Bone marrow (tissue), 2 donors: ENCODE results near the gene MACROH2A1.
"Not testable (repeated sequence)": the region's sequence is repeated elsewhere in the genome, so short reads cannot be mapped to it uniquely, and the experiment has no call there.

Experiments used
- DNase-seq, 2 donors: peaks; one replicate each; lab custom pipeline; 2025; lab: John Stamatoyannopoulos, UW

MACROH2A1 gene

DNA sequence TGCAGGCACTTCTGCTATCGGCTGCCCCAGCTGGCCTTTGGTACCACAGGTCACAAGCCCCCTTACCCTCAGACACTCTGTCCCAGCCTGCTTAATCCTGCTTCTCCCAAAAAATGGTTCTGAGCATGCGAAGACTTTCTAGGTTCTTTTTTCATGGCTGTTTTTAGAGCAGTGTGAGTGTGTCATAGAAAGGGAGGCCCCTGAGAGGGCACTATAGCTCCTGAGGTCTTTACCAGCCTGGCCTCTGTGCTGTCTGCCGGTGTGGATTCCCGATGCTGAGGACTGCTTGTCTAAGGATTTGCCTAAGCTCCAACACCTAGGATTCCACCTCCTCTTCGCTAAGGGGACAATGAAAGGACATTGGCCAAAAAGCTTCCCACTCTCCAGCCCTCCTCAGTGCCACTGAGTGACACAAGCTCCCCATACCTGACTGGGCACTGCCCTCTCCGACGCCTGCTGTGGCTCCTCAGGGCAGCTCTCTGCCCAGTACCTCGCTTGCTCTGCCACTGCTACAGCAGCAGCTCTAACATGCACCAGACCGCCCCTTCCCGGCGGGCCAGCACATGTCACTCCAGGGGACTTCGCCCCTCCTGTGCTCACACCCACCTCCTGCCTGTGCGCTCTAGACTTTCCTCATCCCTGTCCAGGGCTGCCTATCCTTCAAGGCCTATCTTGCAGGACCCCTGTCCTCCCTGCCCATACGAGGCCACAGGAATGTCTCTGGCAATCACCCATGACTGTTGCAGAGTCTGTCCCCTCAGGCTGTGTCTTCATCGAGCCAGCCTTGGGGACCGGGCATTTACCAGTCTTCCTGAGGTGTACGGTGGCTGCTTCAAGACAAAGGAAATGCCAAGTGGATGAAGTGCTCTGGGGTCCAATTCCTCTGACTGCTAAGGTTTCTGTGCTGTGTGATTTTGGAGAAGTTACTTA, 21.0 kb downstream of the MACROH2A1 start:
- DNase-seq: no peak

GRCh38 chr5:135376961-135377624, 21.9 kb downstream of the MACROH2A1 start:
- peak in 1 of 2 donors; percentile 59 for DNase-seq

- no peak for DNase-seq
Observed at GRCh38 chr5:135375040-135375793, 23.8 kb downstream of the MACROH2A1 start.

- no peak for DNase-seq
Observed at GRCh38 chr5:135373736-135374515, 25.1 kb downstream of the MACROH2A1 start.

DNA sequence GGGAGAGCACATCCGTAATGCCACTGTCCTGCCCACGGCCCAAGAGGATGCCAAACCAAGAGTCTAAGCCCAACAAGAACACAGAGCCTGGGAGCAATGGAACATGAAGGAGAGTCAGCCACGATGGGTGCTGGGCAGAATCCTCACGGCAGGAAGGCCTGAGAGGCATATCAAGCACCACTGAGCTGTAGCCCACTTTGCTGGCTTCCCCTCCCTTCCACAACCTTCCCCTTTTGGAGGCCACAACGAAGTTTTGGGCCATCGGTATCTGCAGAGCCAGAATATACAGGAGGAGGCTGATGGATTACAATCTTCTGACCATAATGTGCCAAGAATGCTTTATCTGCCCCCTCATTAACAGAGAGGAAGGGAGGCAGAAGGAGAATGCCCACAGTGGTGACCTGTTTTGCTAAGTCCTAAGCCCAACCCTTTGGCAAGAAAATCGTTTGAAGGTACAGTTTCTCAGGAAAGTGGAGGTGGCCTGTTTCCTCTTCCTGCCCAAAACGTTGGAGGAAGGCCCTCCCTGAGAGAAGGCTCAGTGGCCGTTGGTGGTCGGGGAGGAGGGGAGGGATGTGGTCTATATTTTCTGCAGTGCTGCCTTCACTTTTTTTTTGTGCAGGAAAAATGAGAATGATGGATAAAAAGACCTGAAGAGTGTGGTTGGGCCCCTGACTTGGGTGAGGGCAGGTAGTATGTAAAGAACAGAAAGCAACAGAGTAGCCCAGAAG, 26.2 kb downstream of the MACROH2A1 start:
- peak in 1 of 2 donors; percentile 15 for DNase-seq

- DNase-seq: no peak
Observed at GRCh38 chr5:135371622-135372232, 27.3 kb downstream of the MACROH2A1 start.

GRCh38 chr5:135369952-135370351, 29.1 kb downstream of the MACROH2A1 start:
- DNase-seq: no peak

DNA sequence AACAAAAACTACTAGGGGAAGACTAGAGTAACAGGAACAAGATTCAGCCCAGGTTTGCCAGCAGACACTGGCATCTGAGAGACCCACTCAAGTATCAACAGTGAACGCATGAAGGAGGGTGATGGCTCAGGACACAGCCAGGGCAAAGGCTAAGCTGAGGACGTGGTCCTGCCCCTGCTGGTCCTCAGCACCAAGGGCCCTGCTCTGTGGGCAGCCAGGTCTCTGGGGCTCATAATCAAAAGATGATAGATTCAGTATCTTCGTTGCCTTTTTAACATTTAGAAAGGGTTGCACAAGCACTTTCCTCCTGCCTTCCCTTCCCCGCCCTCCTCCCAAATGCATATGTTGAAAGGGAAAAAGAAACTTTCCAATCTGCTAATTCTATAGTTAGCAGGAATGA, 31.5 kb downstream of the MACROH2A1 start:
- DNase-seq: no peak

DNA sequence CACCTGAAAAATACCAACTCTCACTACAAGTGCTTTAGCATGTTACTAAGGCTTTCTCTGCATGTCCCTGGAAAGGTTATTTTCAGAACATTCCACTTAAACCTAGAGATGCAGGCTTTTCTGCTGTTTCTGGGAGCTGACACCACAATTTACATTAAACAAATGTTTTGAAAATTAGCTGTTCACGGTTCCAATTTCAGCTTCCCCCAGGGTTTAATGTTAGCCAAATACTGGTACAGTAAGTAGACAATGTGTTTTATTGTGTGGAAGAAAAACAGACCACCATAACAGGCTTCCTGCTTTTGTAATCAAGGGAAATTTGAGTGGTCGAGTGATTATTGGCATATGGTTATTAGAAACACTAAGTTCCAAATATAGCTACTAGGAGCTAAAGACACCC, 32.0 kb downstream of the MACROH2A1 start:
- DNase-seq: no peak

DNA sequence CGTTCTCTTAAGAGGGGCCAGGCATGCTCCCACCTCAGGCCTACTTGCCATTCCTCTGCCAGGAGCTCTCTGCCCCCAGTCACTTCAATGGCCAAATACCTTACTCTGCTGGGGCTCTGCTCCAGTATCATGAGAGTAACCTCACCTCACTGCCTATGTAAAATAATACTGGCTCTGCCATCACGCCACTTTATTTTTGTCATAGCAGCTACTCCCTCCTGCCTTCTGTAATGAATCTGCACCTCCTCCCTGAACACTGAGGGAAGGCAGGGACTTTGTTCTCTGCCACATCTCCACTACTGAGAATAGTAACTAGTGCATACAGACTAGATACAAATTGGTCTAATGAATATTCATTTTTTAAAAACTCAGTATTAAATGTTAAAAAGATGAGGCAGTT, 33.8 kb downstream of the MACROH2A1 start:
- no peak for DNase-seq

DNA sequence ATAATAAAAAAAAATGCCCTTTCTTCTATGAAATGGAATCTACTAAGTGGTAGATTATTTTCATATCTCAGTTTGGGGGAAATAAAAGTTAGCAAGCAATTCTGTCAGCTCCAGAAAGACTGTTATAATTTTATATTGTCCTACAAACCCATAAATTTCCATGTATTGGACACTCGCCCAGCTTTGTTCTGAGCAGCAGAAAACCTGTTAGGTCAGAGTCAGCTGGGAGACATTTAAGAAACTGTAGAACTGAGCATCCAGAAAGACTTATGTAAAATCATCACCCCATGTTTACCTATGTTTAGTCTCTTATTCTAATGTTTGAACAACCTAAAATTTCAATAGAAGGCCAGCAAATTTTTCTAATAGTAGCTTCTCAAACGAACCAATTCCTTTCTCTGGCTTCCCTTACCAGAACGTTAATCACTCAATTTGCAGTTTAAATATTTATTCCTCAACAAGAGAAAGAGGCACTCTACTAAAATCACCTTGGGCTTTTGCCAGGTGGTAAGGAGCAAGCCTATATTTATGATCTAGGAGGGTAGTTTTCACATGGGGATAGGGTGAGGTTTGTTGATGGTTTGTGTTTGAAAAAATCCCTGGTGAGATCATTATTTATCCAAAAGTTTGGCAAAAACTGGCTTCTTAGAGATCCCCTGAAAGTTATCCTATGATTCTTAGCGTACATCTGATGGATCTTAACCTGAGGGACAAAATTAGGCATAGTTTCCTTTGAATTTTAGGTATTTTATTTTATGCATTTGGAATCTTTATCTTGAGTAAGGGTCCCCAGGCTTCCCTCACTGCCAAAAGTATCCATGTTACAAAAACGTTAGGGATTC, 34.4 kb downstream of the MACROH2A1 start:
- no peak for DNase-seq

GRCh38 chr5:135363342-135363741, 35.7 kb downstream of the MACROH2A1 start:
- DNase-seq: not testable (repeated sequence)

GRCh38 chr5:135362102-135362501, 36.9 kb downstream of the MACROH2A1 start:
- DNase-seq: no peak

GRCh38 chr5:135360278-135361274, 38.5 kb downstream of the MACROH2A1 start:
- peak in 1 of 2 donors; percentile 3 for DNase-seq

DNA sequence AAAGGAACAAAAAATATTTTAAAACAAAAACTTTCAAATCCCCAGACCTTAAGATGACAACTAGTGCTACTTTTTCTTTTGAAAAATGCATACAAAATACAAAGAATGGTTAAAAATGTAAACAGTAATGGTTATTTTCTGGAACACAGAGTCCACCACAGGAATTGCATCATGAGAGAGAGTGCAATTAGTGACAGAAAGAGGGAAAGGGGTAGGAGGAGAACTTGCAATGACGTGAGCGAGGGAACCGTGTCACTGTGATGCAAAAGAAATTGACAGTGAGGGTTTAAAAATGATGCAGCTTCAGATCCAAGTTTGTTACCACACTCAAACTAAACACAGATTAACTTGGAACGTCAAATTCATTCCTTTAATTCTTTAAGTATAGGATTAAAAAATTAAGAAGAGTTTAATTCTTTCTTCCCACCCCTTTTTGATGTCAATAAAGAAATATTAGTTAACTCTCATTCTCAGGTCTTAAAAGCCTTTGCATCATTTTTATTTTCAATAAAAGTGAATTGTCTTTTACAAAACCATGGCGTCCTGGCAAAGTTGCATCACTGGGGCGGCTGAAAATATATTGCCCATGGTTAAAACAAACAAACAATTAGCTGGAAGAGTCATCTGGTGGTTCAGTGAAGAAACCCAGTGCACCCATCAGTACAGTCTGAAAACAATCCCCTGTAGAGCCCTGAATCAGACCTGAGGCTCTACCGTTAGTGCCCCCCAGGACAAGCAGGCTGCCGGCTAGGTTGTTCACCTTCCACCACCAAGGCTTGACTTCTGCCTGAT, 39.5 kb downstream of the MACROH2A1 start:
- no peak for DNase-seq

- DNase-seq: no peak
Observed at GRCh38 chr5:135357685-135358084, 41.3 kb downstream of the MACROH2A1 start.

DNA sequence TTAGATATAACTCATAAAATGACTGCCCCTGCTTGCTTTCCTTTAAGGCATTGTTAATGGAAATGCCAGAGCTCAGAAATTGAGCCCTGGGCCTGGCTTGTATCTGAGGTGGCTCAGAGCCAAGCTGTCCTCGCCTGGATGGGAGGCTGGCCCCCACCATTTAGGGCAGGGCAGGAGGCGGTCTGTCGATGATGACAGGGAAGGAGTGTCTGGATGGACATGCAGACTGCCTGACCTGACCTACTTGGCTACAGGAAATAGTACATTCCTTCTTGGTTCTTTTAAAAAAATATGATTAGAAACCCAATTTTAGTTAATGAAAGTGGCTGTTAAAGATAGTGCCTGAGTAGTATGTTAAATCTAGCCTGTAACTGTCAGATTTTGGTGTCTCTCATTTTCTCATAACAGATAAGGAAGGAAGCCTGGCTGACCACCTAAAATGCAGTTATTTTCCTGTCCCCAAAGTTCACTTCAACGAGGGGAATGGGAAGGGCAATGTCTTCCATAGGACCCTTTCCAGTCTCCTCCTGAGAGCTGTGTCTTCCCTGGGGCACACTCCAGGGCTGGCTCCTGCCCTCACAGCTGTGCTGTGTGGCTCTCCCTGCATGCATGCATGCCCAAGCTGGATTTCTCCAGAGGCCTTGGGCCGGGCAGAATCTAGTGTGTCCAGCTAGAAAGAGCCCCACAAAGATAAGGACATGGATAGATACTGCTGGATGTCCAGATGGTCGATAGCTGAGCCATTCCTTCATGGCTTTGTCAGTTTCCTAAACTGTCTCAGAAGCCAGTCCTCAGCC, 42.3 kb downstream of the MACROH2A1 start:
- DNase-seq: no peak
